Kidney tubule cell (primary cell): ENCODE results near the gene F11R.
"Not testable (repeated sequence)": the region's sequence is repeated elsewhere in the genome, so short reads cannot be mapped to it uniquely, and the experiment has no call there.

Experiments
- DNase-seq: peaks from one replicate; pipeline ENCODE4 v3.0.0-alpha.2; 2018; ENCODE audit warnings: low spot score

The F11R gene

DNA sequence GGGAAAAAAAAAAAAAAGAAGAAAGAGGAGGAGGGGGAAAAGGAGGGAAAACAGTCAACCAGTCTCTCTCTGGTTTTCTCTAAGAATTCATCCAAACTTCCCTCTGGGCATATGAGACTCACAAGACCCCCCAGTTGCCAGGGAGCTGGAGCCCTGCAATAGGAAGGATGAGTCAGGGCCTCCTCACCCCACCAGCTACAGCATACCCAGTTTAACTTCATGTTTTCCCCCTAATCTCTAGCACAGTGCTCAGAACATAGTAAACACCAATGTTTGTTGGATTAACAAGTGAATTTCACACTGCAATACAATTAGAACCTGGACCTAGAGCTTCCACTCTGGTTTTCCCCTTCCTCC lies 7.8 kb downstream of the F11R start:
- peak; percentile 30 for DNase-seq

DNA sequence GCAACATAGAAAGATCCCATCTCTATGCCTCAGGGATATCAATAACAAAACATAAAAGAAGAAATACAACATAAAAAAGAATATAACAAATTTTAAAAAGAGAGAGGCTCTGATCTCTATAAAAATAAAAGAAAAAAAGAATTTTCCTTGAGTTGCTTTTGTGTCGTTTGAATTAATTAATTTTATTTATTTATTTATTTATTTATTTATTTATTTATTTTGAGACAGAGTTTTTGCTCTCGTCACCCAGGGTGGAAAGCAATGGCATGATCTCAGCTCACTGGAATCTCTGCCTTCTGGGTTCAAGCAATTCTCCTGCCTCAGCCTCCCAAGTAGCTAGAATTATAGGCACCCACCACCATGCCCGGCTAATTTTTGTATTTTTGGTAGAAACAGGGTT lies 8.5 kb downstream of the F11R start:
- DNase-seq: no peak

DNA sequence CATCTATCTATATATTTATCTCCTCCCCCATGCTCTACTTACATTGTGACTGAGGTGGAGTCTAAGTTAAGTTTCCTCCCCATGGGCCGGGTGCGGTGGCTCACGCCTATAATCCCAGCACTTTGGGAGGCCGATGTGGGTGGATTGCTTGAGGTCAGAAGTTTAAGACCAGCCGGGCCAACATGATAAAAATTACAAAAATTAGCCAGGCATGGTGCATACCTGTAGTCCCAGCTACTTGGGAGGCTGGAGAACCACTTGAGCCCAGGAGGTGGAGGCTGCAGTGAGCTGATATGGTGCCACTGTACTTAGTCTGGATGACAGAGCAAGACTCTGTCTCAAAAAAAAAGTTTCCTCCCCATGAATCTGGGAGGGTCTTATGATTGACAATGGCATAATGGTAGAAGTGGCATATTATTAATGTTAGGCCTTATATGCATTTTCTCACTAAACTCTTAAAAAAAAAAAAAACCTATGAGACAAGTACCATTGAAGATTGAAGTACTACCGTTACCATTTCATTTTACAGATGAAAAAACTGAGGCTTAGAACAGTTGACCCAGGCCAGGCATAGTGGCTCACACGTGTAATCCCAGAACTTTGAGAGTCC lies 11.2 kb downstream of the F11R start:
- DNase-seq: no peak

DNA sequence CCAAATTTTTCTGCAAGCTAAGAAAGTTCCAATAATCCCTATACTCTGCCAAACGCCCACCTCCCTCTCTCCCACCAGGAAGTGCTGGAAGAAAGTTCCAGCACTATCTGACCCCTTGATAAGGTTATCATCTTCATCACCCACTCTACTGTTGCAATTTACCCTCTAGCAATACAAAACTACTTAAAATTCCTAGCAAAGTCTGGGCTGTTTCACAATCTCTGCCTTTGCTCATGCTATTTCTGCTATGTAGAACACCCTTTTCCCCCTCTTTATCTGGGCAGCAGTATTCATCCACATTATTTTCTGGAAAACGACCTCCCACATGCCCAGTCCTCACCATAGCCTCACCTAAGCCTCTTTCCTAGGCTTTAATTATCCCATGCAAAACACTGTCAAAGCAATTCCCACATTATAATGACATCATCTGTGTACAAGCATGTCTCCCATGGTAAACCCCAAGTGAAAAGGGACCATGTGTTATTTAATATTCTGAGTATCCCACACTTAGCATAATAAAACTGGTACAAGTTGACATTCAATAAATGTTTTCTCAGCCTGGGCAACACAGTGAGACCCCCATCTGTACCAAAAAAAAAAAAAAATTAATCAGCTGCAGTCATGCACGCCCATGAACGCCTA lies 12.0 kb downstream of the F11R start:
- DNase-seq: no peak

DNA sequence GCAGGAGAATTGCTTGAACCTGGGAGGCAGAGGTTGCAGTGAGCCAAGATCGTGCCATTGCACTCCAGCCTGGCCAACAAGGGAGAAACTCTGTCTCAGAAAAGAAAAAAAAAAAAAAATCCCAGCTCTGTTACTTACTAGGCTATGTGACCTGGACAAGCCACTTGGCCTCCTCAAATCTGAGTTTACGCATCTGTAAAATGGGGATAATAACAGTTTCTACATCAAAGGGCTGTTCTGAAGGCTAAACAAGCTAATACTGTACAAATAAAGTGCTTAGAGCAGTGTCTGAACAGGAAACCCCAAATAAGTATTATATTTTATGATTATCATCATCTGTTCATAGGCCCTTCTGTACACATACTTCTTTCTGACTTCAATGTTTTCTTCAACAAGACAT lies 13.6 kb downstream of the F11R start:
- no peak for DNase-seq

DNA sequence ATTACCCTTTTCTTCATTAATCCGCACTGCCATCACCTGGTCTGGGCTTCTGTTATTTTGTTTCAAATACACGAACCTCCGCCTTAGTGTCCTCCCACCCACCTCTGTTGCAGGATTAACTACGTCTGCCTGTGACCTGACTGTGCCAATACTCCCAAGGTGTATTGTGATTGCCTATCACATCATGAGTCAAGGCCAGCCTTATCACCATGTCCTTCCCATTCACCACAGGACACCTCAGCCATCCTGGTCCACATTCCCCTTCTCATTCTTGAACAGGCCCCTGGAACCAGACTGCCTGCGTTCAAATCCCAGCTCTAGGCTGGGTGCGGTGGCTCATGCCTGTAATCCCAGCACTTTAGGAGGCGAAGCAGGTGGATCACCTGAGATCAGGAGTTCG lies 14.4 kb downstream of the F11R start:
- no peak for DNase-seq

DNA sequence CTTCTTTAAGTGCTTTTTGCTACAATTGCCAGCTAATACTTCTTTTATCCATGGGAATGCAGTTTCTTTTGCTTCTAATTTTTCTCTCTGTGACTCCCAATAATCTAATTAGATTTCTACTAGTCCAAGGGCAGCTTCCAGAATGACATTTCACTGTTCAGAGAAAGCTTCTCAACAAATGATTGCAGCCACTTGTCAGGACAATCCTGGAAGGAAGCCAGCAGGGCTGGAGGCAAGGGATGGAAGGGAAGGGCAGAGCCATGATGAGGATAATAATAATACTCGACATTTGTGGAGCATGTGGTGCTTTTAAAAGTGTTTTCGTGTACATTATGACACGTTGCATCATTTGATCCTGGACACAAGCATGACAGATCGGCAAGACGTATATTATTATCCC lies 19.4 kb downstream of the F11R start:
- DNase-seq: no peak

DNA sequence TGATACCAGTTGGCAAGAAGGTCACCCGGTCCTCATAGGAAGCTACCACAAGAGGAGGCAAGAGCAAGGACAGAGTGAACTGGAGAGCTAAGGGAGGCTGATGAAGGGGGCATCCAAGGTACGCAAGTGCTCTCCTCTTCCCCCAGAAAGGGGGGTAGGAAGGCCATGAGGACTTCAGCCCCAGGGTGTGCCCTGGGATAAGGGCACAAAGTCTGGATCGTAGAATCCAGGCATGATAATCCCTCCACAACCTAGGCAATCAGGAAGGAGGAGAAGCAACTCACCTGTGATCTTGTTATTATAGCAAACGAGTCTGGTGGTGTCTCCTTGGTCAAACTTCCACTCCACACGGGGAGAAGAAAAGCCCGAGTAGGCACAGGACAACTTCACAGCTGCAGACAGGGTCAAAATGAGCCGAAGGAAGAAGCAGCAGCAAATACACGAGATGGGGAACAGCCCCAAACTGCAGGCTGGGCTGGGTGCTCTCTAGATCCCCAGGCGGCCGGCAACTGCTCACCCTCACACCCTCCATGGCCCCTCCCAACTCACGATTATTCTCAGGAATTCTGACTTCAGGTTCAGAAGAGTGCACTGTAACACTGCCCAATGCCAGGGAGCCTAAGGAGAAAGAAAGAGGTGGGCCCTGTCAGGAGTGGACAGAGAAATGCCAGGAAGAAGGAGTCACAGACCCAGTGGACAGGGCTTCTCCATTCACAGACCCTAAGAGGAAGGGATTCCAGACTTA lies 20.0 kb downstream of the F11R start:
- no peak for DNase-seq

DNA sequence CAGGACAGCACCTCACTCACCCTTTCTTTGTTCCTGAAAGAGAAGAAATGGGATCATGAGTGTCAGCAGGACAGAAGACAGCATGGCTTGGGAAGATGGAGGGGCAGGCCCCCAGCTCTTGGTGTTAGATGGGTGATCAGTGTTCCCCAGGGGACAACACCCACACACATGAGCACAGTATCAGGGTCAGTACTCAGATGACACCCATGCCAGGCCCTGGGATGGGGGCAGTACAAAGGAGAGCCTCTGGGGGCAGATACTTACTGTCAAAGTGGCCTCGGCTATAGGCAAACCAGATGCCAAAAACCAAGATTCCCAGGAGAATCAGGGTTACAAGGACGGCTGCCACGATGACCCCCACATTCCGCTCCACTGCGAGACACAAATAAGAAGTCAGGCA lies 21.6 kb downstream of the F11R start:
- DNase-seq: no peak

DNA sequence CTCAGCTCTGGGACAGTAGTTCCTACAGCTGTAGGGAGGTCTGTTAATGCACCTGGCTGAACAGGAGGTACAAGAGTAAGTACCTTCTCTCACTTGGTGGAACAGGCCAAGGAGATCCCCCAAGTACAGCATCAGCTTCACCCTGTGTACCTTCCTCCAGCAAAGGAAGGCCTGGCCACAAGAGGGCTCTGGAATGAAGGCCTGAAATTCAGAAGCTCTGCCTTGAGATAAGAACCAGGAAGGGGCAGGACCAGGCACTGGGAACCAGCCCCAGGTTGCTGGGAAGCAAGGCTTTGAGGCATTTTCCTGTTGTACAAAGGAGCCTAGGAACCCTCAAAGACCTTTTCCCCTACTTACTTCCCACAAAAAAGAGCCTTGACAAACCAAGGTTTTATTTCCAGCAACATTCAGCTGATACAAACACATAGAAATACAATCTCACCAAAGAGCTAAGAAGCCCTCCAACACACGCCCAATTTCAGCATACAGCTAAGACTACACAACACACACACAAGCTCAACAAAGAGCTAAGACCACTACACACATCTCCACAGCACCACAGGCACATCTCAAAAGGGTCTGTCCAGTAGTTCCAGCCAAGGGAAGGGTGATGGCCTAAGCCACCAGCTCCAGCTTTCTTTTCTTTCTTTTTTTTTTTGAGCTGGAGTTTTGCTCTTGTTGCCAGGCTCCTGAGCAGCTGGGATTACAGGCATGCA lies 23.5 kb downstream of the F11R start:
- DNase-seq: peak; percentile 58

DNA sequence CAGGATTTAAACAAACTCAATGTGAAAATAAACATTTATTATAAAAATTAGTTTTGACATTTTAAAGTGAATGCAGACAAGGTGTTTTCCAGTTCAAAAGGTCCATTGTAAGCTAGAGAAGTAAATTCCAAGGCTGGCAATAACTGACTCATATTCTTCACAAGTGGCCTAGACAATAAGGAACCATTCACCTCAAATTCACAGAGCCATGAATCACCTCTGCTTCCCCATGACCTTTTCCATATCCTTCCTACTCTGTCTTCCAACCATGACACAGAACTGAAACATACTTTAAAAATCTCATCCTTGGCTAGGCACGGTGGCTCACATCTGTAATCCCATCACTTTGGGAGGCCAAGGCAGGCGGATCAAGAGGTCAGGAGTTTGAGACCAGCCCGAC lies 24.8 kb downstream of the F11R start:
- peak; percentile 98 for DNase-seq

DNA sequence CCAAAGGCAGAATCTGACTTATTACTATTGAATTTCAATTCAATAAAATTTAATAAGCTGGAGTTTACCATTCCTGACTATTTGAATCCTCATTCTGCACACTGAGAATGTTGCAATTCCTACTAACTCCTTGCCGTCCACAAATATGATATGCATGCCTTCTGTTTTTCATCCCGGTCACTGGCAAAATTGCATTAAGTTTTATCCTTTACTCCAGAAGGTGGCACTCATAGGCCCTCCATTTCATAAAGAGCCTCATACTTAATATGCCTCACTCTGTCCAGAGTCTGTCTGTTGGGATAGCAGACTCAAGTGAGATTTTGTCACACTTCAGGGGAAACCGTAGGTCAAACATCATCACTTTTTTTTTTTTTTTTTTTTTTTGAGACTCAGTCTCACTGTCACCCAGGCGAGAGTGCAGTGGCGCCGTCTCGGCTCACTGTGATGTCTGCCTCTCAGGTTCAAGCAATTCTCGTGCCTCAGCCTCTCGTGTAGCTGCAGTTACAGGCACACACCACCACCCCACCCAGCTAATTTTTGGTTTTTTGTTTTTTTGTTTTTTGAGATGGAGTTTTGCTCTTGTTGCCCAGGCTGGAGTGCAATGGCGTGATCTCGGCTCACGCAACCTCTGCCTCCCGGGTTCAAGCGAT lies 27.3 kb downstream of the F11R start:
- DNase-seq: peak; percentile 43

DNA sequence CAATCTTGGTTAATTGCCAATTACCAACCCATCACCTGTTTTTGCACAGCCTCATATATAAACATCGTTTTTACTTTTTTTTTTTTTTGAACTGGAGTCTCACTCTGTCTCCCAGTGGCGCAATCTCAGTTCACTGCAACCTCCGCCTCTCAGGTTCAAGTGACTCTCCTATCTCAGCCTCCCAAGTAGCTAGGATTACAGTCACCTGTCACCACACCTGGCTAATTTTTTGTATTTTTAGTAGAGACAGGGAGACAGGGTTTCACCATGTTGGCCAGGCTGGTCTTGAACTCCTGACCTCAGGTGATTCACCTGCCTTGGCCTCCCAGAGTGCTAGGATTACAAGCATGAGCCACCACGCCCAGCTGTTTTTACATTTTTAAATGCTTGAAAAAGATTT lies 28.9 kb downstream of the F11R start:
- DNase-seq: not testable (repeated sequence)

DNA sequence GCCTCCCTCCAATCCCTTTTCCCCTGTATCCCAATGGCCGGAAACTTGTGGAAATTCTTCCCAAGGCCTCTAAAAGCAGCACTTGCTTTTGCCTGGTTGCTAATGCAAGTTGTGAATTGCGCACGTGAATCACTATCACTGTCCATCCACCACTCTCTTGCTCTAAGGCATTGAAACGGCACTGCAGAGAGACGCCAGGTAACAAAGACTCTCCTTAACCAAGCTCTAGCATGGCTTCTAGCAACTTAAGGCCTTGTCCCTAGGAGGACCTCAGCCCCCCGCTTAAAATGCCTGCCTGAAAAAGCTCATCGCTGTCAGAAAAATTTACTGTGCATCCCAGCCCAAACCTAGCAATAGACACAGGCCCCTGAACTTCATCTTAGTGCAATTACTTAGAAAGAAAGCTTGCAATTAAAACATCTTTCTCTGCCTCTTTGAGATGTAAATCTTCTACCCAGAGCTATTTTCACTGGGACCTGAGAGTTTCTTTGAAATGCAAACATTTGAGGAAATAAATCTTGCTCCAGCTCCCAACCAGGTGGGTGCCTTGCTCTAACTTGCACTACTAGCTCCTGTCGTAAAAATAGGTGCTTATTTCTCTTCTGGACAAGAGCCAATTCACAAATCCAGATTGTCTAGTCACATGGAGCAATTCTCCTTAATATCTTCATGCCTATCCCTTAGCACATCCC lies 33.4 kb downstream of the F11R start:
- no peak for DNase-seq

DNA sequence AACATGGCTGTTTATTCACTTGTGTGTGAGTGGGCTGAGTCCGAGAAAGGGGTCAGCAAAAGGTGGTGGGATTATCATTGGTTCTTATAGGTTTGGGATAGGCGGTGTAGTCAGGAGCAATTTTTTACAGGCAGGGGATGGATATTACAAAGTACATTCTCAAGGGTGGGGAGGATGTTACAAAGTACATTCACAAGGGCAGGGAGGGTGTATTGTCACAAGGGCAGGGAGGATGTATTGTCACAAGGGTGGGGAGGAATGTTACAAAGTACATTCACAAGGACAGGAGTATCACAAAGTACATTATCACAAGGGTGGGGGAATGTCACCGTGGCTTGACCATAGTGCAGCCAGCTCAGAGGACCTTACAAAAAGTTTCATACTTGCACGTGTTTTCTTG lies 35.2 kb downstream of the F11R start:
- DNase-seq: no peak

DNA sequence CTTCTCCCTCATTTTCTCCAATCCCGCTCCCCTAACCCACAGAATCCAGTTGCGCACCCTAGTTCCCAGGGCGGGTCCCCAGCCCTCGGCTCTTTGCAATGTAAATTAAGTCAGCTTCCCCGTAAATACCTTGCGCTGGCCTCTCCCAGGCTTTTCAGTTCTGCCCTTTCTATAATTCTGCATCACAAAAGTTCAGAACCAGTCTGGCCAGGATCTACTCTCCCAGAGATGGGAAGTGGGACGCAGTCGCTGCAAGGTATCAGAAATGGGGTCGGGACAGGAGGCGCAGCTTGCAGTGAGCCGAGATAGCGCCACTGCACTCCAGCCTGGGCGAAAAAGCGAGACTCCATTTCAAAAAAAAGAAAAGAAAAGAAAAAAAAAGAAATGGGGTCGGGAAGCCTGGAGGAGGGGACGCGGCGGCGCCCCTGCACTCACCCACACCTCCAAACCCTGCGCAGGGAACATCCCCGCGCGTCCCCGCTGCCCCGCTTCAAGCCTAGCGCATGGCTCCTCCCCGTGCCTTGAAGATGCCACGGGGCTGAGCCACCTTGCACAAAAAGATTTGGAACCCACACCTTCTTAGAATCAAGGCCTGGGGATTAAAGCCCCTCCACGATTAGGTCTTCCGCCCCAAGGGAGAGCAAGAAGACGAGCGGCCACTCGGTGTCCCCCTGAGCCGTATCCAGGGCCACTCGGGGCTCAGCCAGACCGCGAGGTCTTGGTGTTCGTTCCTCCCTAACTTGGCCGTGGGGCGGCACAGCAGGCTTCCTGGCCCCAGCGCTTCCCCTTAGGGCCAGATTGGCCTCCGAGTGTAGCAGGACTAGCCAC lies 39.2 kb downstream of the F11R start:
- no peak for DNase-seq

DNA sequence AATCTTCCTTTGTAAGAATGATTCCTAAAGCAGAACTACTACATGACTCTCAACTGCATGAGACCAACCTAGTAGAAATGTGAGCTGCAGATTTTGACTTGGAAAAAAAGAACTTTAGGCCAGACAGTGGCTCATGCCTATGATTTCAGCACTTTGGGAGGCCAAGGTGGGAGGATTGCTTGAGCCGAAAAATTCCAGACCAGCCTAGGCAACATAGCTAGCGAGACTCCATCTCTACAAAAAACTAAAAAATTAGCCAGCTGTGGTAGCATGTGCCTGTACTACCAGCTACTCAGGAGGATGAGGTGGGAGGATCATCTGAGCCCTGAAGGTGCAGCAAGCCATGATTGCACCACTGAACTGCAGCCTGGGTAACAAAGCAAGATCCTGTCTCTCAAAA lies 41.7 kb downstream of the F11R start:
- DNase-seq: no peak

DNA sequence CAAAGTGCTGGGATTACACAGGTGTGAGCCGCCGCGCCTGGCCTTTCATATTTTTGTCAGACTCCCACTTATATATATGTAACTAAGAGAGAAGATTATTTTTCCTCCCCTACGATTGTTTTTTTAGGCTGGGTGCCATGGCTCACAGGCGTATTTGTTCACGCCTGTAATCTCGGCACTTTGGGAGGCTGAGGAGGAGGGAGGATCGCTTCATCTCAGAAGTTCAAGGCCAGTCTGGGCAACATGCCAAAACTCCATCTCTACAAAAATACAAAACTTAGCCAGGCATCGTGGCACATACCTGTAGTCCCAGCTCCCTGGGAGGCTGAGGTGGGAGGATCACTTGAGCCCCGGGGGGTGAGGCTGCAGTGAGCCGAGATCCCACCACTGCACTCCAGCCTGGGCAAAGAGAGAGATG lies 42.4 kb downstream of the F11R start:
- DNase-seq: no peak

DNA sequence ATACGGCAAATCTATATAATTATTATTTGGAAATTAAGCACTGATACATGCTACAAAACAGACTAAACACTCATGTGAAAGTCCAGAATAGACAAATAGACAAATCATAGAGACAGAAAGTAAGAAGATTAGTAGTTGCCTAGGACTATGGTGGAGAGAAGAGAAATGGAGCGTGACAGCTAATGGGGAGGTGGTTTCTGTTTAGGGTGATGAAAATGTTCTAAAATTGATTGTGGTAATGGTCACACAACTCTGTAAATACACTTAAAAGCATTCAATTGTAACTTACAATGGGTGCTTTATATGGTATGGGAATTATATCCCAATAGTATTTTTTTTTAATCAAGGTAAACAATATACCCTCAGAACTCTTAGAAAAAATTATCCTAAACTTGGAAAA lies 45.9 kb downstream of the F11R start:
- no peak for DNase-seq

DNA sequence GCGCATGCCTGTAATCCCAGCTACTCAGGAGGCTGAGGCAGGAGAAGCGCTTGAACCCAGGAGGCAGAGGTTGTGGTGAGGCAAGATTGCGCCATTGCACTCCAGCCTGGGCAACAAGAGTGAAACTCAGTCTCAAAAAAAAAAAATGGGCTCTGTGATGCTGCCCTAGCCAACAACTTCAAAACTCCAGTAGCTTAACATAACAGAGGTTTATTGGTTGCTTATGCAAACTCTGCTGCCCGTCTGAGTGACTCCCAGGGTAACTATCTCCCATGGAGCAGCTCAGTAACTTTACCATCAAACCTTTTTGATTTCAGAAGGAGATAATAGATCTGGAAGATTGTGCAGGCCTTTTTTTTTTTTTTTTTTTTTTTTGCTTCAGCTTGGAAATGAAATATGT lies 47.5 kb downstream of the F11R start:
- no peak for DNase-seq

DNA sequence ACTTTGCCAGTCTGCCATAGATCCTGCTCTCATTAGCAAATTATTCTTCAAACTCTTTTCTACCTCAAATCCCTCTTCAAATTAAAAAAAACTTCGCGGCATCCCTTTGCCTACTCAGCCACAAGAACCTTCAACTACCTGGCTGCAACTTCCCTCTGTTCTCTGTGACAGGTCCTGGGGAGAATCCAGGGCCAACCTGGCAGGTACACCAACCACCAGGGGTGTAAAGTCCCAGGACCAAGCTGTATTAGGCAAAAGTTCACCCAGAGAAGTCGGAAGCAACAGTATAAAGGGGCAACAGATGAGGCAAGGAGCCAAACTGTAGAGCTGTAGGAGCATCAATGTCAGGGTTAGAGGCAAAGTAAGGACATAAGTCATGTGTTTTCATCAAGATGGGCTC lies 48.0 kb downstream of the F11R start:
- DNase-seq: no peak
